ENCODE data around the gene TNFSF8.

DNA sequence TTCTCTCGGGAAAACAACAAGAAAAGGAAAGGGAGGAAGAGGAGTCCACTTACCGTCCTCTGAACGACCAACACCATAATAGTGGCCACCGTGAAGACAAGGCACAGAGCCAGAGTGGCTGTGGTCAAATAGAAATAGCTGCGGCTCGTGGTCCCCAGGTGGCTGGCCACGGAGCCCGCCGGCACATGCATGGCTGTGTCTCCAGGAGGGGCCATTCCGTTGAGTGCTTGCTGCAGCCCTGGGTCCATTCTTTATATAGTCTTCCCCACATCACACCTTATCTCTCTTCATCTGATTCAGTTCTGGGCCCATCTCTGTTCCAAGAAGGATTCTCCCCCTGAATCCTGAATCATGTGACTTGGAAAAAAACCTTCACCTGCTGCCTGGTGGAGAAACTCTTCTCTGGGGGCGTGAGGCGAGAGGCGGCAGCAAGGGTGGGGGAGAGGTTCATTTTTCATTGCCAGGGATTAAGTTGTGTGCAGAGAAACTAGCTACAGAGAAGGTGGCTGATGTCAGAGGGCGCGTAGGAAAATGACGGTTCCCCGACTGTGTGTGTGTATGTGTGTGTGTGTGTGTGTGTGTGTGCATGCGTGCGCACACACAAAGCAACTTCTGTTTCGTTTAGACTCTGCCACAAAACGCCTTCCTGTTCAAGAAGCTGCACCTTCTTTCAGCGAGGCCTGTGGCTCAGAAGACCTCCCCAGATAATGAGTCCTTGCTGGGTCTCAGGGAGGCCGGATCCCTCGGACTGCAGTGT, at the start of gene TNFSF8:
- TF ChIP-seq, protein P1, sequence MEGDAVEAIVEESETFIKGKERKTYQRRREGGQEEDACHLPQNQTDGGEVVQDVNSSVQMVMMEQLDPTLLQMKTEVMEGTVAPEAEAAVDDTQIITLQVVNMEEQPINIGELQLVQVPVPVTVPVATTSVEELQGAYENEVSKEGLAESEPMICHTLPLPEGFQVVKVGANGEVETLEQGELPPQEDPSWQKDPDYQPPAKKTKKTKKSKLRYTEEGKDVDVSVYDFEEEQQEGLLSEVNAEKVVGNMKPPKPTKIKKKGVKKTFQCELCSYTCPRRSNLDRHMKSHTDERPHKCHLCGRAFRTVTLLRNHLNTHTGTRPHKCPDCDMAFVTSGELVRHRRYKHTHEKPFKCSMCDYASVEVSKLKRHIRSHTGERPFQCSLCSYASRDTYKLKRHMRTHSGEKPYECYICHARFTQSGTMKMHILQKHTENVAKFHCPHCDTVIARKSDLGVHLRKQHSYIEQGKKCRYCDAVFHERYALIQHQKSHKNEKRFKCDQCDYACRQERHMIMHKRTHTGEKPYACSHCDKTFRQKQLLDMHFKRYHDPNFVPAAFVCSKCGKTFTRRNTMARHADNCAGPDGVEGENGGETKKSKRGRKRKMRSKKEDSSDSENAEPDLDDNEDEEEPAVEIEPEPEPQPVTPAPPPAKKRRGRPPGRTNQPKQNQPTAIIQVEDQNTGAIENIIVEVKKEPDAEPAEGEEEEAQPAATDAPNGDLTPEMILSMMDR (IDR thresholded peaks at IDR 0.05 in 2 of 3, conservative IDR thresholded peaks at IDR 0.05 in 1 of 3; ENCODE audit: insufficient read depth in 2 of 3, low read depth in 1 of 3, low read length in 3 of 3) = no peak
- TF ChIP-seq MCM2 (IDR thresholded peaks at IDR 0.05; ENCODE audit: low read depth) (no peak), CREB1 (IDR thresholded peaks at IDR 0.05) (no peak), CREB1 (CRISPR knock-in tag; IDR thresholded peaks at IDR 0.05) (no peak), POLR2A (conservative IDR thresholded peaks at IDR 0.05) (no peak), TCF7L2 (IDR thresholded peaks at IDR 0.05; ENCODE audit: low read depth, low read length) (no peak), FOXP1 (CRISPR knock-in tag; IDR thresholded peaks at IDR 0.05) (no peak), ELF1 (tag; IDR thresholded peaks at IDR 0.05) (no peak)
